CD1c-positive myeloid dendritic cell (primary cell): ENCODE measurements around the gene CDNF.

Experiments used
- DNase-seq: peaks from one replicate; pipeline ENCODE4 v3.0.0-alpha.2; 2016; ENCODE audit errors: extremely low spot score

Gene CDNF

GRCh38 chr10:14798636-14799035, 39.2 kb downstream of the CDNF start:
- DNase-seq, result peak; percentile 27

DNA sequence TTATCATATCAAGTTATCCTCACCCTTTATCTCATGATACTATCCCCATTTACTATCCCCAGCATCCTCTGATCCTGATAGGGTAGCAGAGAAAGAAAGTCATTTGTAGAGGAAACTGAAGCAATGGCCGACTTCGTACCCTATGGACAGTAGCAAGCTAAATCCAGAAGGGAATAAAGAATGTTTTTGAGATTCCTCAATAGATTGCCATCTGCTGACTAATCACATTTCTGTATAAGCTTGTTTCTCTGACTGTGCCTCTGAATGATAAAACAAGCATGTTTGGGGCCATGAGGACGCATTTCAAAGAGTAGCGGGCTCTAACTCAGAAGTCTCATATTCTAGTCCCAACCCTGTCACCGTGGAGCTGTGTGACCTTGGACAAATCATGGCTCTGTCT, 49.9 kb downstream of the CDNF start:
- DNase-seq, result no peak

GRCh38 chr10:14784459-14785055, 53.3 kb downstream of the CDNF start:
- DNase-seq, result no peak

DNA sequence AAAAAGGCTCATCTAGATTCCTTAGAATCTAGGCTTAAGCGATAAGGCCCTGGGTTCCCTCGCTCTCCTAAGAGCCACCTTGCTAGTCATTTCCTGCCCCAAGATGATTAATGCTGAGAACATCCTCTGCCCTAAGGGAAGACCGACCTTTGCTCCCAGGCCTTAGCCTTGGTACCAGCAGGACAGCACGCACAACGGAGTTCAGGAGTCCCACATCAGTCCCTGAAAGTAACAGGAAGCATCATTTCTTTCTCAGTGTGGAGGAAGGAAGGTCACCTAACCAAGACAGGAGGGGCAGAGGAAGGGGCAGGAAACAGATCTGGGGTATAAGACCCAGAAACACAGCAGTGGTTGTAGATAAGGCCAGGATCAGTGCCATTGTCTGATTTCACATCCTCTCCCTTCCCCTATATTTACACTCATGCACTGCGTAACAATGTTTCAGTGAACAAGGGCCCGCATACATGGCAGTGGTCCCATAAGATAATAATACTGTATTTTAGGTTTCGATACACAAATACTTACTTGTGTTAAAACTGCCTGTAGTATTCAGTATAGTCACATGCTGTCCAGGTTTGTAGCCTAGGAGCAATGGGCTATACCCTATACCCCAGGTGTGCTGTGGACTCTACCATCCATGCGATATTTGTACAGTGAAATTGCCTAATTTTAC, 55.0 kb downstream of the CDNF start:
- no peak for DNase-seq

- no peak for DNase-seq
Observed at GRCh38 chr10:14781763-14782162, 56.1 kb downstream of the CDNF start.

GRCh38 chr10:14779001-14779651, 58.7 kb downstream of the CDNF start:
- DNase-seq, result no peak

- no peak for DNase-seq
Observed at GRCh38 chr10:14776546-14776945, 61.3 kb downstream of the CDNF start.

GRCh38 chr10:14775656-14776055, 62.2 kb downstream of the CDNF start:
- DNase-seq, result no peak

DNA sequence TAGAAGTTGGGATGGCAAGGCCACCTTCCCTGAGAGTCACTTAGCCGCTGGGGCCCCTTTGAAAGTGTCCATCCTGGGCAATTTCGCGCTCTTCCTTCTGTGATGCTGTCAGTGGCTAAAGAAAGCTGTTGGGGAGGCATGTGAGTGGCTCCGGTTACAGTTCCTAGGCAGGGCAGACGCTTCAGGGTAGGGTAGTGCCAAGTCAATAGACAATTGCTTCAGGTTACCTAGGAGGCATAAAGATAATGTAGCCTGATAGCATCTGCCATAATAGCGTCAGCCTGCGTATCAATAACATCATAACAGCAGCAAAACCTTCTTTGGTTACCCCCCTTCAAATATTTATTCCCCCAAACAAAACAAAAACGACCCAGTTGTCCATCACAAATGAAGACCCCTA, 63.0 kb downstream of the CDNF start, which contains the start of gene FAM107B:
Gene FAM107B, minus strand, starts transcription at position 101 of the 400 bp plus-strand sequence. CDS start 234 bp downstream, outside the sequence.
- no peak for DNase-seq

DNA sequence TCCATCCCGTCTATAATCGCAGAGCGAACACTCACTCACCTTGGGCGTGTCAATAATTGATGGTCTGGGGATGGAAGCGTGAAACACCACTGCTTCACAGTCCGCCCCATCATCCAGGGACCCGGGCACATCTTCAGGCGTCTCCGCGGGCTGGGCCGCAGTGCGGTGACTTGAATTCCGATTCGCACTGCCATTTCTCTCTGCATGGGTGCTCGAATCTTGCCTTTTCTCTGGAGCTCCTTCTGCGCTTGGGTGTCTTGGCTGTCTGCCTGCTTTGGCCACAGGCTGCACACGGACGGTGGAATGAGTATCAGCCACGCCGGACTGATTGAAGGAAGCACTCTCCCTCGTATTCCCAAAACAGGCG, 63.6 kb downstream of the CDNF start:
- no peak for DNase-seq

DNA sequence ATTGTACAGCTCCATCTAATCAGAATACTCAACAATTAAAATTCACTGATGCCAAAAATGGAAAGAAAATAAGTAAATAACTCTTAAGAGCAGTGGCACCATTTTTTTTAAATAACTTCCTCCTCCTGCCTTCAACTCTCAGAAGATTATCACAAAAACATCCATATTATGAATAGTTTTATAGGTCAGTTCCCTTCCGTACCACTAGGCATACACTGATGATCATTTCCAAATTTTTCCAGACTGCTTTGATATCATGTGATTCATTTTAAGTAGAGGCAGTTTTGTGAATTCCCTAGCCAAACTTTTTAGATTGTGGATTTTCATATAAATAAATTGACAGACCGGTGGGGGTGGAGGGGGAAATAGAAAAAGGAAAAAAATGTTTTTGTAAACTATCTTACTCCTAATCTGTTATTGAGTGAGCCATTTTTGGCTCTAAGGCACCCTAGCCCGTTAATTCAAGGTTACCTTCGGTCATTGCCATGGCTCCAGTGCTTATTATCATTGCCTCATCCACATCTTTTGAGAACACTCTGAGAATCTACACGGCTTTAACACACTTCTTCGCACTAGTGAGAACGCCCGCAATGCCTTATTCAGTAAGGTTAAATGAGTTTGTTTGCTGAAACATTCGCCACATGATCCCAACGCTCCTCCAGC, 64.2 kb downstream of the CDNF start:
- DNase-seq, result no peak

DNA sequence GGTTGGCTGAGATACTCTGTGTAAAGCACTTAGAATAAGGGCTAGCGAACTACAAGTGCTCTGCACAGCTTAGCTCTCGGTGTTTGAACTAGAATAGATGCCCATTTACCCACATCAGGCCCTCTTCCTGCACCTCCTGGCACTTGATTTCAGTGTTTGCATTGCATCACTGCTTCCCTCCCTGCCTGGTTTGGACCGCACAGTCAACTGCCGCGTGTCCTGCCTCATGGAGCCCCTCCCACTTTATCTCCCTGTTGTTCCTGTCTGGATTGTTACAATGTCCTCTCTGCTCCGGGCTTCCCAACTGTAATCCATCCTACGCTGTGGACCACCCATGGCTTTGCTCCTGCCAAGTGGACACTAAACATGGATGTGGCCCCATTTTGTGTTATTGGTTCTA, 65.4 kb downstream of the CDNF start:
- no peak for DNase-seq

- no peak for DNase-seq
Observed at GRCh38 chr10:14770927-14771326, 66.9 kb downstream of the CDNF start.
